Glomerular visceral epithelial cell (primary cell): ENCODE results near the gene ARHGAP22.

Experiments used
- DNase-seq: peaks from one replicate; pipeline ENCODE4 v3.0.0-alpha.2; 2016; ENCODE audit errors: extremely low spot score

Gene ARHGAP22

DNA sequence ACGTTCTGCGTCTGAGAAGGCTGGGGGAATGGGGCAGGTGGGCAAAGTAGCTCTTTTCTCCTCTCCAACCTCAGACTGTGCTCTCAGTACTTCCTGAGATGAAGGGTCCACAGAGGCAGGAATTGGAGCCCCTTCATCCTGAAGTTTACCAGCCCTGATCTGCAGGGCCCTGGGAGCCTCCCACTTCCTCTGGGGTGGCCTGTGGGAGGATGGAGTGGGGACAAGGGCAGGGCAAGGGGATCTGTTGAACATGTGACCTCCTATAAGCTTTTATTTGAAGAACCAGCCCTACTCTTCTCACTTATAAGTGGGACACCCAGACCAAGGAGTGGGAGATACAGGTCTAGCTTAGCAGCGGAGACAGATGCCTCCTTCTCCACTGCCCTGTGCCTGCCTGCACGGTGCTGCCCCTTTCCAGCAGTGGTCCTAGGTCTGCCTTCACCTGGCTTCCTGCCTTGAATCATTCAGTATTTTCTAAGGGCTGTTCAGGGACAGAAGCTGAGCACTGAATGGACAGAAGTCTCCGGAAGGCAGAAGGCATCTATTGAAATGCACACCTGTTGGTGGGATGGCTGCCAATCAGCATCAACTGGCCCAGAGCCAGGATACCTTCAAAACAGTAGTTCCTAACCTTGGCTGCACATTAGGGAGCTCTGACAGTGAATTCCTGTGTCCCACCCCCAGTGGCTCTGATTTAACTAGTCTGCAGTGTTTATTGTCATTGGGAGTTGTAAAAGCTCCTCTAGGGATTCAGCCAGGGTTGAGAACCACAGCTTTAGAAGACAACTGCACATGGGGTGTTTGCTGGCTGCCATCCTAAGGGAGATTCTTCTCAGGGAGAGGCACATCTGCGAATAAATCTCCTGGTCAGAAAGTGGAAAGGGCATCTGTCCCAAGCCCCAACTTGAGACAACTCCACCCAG is 2.7 kb upstream of the ARHGAP22 start:
- no peak for DNase-seq

DNA sequence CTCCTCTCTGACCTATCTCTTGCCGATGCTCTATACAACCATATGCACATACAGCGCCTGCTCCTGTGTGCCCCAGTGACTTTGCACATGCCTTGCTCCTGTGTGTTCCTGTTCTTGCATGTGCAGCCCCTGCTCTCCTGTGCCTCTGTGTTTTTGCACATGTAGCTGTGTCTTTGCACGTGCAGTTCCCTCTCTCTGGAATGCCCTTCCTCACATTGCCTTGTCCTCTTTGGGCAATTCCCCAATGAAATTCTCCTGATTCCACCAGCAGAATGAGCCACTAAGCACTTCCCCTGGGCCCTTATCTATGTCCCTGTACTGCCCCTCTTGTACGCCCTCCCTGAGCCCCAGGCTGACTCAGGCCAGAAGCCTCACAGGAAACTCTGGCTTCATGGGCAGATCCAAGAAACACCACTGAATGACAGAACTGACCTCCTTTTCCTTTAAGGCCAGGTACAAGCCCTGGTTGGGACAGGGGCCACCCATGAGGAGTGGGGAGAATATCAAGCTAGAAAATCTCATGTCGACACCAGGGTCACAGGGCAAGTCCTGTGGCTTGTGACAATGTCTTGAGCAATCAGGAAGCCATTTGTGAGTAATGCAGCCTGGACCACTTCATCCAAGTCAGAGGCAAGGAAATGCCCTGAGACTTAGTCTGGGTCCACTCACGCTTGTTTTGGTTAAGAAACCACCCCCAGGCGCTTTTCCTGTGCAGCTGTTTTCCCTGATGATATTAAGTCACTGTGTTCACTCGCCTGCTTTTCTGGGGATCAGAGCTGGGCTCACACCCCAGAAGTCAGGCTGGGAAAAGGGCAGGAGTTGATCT is 1.9 kb upstream of the ARHGAP22 start:
- peak; percentile 78 for DNase-seq

GRCh38 chr10:48605786-48606529 is 1.1 kb upstream of the ARHGAP22 start:
- DNase-seq = no peak

DNA sequence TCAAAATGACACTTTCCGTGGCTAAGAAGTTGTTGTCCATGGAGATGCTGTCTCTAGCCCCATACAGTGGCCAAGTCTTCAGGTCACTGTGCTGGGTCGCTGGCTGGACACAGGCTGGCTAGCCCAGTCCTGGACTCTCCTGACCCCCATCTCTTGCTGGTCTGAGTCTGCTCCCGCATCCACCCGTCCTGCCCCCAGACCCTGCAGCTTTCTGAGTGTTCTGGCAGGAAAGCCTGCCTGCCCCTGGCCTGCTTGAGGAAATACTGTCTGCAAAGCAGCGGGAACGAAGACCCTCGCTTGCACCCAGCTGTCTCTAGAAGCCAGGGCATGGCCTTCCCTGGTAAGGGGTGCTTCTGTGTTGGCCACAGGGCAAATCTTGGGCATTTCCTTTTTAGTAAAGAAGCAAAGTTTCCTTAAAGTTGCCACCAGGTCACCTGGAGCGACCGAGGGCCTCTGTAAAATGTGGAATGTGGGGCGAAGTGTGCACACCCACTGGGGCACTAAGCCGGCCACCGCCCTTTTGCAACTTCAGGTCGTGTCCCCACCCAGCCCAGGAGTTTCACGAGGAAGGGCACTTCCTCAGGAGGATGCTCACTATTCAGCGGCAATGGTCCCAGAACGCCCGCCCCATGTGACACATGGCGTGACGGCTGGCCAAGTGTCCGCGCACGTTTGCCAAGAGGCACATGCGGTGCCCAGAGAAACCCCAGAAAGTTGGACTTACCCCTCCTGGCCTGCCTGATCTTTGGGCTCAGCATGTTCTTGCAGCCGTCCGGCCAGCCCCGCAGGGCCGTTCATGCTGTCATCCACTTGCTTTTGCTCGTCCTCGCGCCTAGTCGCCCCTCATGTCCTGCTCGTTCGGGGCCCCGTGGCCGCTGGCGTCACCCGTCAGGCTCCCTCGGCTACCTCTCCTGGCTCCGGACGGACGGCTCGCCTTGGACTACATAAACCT is 558 bp downstream of the ARHGAP22 start:
- no peak for DNase-seq

- no peak for DNase-seq
Observed at GRCh38 chr10:48603421-48604038, 1.3 kb downstream of the ARHGAP22 start.

DNA sequence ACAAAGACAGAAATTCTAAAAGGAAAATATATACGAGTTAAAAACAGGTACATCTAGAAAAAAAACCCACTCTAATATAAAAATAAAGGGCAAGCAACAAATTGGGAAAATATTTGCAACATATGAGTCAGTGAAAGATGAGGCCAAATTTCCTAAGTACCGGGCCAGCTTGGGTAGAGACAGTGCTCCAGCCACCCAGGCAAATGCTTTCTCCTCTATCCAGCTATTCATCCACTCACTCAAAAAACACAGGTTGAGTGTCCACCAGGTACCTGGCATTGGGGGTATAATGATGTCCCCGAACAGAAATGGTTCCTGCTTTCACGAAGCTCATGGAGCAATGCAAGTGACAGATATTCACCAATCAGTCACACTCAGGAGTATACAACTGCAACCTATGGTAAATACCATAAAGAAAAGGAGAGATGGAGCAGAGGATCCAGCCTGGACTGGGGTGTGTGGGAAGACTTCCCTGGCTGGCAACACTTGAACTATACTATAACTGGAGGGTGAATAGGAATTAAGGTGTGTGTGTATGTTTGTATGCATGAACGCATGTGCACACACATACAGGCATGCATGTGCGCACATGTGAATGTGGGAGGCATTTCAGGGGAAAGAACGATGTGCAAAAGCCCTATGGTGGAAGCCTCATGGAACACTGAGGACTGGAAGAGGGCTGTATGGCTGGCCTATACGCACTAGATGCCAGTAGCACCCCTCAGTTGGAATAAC is 2.3 kb downstream of the ARHGAP22 start:
- no peak for DNase-seq

DNA sequence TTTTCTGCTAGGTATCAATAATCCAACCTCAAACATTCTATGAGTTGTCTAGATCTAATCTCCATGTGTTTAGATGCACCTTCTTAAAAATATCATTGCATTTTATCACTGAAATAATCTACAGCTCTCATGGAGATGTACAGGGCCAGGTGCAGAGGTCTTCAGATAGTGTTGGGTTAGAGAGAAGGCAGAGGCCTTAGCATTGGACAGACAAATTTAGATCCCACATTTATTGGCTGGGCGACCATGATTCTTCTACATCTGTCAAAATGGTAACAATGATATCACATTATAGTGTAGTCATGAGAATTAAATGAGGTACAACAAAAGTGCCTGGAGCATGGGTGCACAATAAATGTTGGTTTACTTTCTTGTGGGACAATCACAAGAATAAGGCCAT is 3.1 kb downstream of the ARHGAP22 start:
- no peak for DNase-seq

DNA sequence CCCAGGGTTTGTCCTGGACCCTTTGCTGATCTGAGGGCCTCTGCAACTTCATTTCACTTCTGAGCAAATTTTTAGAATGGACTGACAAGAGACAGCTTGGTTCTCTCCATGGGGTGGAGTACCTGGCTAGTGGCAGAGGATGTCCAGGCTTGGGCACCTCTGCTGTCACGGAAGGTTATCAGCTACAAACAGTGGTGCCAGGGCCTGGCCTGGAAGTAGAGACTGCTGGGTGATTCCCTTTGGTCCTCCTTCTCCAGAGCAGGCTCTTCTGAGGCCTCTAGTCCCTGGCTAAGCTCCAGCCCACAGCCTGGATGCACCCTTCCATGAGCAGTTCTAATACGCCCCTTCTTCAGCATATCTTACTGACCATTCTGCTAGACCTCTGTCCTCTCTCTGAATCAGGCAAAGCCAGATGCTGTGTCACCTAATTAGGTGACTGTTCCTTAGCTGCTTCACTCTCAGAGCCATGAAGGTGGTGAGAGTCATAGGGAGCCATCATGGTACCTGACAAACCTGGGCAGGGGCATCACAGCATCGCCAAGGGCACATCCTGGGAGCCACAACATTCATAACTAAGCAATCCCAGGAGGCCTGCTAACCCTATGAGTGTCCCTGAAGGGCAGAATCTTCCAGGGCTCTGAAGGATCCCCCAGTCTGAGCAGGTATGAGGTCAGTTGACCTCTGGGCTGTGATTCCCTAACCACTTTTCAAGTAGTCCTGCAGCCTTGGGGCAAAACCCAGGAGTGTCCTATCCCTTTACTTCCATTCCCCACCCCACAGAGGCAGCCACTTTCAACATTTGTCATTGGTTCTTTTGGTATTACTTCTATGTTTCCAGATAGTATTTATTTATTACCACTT is 4.0 kb downstream of the ARHGAP22 start:
- no peak for DNase-seq

DNA sequence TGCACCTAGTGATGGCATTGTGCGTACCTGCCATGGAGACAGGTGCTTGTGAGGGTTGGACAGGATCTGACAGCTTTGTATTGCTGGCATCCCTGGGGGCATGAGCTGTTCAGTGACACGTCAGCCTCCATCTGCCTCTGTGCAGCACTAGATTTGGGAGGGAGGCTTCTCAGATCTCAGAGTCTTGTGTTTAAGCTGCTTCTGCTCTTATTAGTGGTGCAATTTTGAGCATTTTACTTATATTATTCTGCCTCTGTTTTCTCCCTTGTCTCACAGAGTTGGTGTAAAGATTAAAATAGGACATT is 5.1 kb downstream of the ARHGAP22 start:
- no peak for DNase-seq

DNA sequence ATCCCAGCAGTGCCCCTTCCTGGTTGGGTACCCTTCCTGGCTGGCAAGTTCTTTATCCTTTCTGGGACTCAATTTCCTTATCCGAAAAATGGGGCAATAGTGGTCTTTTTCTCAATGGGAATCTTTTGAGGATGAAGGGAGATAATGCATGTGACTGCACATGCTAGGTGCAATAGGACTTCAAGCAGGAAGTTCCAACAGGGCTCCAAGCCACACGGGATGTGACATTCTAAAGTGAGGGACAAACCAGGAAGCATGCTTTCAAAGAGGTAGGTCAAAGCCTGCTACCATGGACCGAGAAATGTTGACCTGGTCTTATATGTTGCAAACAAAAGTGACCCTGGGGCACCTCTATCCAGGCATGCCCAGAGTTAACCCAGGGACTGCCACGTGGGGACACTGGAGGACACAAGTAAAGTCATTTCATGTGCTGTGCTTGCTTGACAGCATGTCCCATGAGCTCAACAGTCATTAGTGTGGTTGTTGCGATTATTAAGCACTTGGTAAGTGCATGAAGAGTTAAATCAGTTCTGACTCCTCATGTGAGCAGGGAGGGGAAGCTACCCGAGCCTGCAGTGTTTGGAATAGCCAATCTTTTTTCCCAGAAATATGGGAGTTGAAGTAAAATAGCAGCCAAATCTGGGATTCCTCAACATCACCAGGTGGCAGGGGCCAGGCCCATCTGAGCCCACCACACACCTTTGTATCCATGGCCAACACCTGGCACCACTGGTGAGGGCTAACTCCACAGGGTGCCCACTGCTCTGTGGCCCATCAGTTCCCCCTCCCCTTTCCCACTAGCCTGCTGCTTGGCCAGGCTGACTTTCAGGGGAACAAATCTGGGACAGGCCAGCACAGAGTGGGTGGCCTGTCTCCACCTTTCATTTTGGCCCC is 5.7 kb downstream of the ARHGAP22 start:
- no peak for DNase-seq

- DNase-seq = no peak
Observed at GRCh38 chr10:48598243-48598935, 6.5 kb downstream of the ARHGAP22 start.

DNA sequence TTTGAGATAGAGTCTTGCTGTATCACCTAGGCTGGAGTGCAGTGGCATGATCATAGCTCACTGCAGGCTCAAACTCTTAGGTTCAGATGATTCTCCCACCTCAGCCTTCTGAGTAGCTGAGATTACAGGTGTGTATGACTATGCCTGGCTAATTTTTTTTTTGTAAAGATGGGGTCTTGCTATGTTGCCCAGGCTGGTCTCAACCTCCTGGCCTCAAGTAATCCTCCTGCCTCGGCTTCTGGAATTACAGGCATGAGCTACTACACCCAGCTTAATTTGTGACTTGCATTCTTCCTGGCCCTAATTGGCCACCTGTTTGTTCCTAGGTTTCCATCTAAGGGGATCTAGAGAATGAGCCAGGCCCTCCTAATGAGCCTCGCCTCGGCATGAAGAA is 9.3 kb downstream of the ARHGAP22 start:
- no peak for DNase-seq

DNA sequence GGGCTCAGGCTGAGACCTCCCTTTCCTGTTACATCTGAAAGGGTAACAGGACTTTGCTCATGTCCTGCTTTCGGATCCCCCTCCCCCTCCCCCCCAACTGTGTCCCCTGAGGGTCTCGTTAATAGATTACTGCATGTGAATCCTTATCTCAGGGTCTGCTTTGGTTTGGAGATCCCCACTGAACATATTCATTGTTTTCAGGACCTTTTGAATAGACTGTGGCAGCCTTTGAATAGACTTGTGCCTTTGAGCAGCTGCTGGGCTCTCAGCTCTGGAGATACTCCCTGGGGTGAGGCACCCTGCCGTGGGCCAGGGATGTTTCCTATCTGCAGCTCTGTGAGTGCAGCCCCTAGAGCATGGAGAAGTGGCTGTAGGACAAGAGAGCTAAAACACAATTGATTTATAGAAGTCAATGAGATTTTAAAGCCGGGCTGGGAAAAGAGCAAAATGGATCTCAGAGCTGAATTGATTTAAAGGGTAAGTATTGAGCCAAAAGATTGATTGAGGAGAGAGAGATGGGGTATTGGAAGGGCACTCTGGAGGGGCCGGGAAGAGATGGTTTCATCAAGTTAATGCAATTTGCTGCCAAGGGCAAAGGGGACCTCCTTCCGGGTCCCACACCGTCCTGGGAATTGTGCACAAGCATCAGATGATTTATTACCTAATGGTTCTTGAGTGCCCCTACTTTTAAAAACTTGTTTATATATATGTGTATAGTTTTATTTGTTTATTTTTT is 9.9 kb downstream of the ARHGAP22 start:
- DNase-seq = no peak

GRCh38 chr10:48594371-48594770 is 10.5 kb downstream of the ARHGAP22 start:
- DNase-seq = no peak

GRCh38 chr10:48592346-48592745 is 12.5 kb downstream of the ARHGAP22 start:
- no peak for DNase-seq

DNA sequence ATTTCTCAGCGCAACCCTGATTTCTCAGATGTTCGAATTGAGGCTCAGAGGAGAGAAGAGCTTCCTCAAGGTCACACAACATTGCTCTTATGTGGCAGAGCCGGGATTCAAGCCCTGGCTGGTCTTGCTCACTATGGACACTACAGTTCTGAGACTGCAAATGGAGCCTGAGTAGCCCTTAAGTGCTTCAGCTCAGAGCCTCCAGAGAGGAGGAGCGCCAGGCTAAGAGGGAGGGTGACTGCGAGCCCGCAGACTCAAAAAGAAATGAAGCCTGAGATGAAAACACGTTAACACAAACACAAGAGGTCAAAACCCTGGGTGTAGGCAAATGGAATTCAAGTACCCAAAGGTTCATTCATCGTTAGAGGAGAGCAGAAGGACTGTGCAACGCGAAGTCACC is 13.9 kb downstream of the ARHGAP22 start:
- no peak for DNase-seq

- DNase-seq = peak; percentile 18
Observed at GRCh38 chr10:48589266-48589665, 15.6 kb downstream of the ARHGAP22 start.
